Hematopoietic multipotent progenitor cell treated with erythropoietin and hydrocortisone succinate and interleukin-3 and kit ligand, for 15 days (in vitro differentiated cells): ENCODE results near the gene LMCD1.

Source experiments
- DNase-seq: peaks from one replicate; pipeline ENCODE4 v3.0.0-alpha.2; 2015; ENCODE audit warnings: low spot score

LMCD1 gene

DNA sequence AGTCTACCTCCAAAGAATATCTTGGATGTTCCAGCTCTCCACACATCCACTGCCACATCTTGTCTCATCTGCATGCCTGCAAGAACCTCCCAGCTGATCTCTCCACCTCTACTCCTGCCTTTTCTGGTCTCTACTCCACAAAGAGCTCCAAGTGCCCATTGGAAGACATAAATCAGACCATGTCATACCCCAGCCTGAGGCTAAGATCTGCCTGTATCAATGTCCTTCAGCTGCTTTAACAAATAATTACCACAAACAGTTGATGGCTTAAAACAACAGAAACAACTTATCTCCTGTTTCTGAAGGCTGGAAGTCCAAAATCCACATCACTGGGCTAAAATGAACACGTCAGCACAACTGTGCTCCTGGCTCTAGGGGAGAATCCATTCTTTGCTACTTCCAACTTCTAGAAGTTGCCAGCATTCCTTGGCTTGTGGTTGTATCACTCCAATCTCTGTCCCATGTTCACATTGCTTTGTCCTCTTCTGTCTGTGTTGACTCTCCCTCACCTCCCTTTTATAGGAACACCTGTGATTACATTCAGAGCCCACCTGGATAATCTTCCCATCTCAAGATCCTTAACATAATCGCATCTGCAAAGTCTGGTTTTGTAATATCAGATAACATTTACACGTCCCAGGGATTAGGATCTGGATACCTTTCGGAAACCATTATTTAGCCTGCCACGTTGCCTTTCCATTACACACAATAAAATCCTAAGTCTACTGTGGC lies 17.0 kb upstream of the LMCD1 start:
- DNase-seq, result no peak

DNA sequence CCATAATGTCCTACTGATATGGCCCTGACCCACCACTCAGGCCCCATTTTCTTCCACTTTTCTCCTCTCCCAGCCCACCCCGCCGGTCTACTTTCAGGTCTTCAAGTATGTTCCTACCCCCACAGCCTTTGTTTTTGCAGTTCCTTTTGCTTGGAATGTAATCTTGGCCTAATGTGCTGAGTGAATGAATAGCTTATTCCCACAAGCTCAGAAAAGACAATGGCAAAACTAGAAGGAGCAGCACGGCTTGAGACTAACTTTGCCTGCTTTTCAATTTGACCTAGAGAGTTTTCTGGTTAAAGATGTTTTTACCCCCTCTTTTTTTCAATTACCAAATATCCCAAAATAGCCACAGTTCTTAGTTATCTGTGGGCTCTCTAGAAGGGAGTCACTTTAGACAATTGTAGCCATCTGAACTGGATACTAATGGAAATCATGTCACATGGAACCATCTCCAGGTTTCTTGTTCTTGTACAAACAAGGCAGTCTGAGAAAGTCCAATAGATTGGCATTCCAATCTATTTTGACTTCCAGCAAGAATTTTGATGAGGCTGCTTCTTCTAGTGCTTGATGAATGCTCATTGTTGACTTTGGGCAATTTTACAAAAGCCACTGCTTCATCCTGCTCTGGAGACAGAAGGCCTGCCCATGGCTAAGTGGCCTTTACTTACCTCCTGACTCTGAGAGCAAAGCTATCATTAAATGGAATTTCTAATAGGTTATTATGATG lies 16.3 kb upstream of the LMCD1 start:
- no peak for DNase-seq

GRCh38 chr3:8485943-8486342 lies 15.7 kb upstream of the LMCD1 start:
- DNase-seq, result no peak

DNA sequence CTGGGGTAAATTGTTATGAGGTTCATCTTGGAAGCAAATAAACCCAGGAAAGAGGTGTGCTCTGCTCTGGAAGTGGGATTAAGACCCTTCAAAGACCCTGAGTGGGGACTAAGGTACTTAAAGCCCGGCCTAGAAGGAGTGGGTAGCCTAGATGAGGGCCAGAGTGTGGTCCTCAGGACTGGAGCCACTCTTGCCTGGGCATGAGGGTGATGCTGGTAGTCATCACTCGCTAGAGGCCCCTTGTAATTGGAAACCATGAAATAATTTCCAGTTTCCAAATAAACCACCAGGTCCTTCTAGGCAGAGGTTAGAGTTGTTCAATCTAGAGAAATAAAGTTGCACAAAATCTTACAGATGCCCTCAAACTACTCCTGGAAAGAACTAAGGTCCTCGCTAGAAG lies 15.2 kb upstream of the LMCD1 start:
- no peak for DNase-seq

DNA sequence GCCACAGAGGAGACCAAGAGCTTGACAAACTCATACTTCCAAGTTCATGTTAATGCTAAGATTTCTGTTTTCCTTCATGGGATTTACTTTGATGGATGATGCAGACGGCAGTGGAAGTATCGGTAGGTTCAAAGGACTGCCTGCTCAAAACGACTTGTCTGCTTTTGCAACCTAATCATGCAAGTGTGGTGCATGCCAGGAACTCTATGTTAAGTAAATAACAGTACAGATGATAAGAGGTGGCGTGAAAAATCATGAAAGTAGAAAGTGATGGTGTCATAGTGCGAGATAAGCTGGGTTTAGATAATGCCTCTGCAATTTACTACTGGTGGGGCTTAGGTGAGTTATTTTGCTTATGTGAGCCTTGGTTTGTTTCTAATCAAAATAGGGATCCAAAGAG lies 14.7 kb upstream of the LMCD1 start:
- DNase-seq, result no peak

DNA sequence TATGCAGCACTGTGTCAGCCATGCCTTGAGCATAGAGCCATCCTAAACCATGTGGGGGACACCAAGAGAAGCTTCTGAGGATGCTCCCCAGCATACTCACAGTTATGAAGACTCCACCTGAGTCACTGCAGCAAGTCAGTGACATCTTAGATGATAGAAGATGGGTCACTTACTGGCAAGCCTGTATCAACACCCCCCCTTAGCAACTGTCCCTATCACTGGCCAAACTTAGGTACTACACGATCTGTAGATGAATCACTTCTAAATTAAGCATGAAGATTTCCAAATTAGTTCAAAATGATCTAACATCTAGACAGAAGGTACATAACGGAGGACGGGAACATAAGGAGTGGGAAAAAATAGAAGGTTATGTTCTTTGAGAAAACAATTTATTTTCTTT lies 13.2 kb upstream of the LMCD1 start:
- DNase-seq, result no peak

- DNase-seq, result no peak
Measured at GRCh38 chr3:8488877-8489276, 12.7 kb upstream of the LMCD1 start.

DNA sequence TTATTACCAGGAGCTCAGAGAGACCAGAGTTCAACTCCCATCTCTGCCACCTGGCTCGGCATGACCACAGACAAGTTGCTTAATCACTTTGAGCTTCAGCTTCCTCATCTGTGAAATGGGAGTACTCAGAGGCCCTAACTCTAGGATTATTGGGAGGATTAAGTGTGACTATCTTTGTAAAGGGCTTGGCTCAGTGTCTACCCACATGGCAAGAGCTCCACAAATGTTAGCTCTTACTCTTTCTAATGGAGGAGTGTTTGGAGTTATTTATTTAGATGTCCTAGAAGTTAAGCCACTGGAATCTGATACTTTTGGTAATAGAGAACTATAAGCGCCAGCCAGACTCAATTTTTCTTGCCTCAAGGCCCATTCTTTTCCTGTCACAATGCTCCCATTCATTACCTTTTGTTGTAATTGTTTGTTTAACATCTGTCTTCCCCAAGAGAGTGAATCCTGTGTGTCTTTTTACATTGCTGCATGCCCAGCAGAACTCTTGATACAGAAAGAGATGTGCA lies 12.3 kb upstream of the LMCD1 start:
- no peak for DNase-seq

- no peak for DNase-seq
Measured at GRCh38 chr3:8490079-8490552, 11.5 kb upstream of the LMCD1 start.

- DNase-seq, result no peak
Measured at GRCh38 chr3:8491271-8492144, 10.1 kb upstream of the LMCD1 start.

DNA sequence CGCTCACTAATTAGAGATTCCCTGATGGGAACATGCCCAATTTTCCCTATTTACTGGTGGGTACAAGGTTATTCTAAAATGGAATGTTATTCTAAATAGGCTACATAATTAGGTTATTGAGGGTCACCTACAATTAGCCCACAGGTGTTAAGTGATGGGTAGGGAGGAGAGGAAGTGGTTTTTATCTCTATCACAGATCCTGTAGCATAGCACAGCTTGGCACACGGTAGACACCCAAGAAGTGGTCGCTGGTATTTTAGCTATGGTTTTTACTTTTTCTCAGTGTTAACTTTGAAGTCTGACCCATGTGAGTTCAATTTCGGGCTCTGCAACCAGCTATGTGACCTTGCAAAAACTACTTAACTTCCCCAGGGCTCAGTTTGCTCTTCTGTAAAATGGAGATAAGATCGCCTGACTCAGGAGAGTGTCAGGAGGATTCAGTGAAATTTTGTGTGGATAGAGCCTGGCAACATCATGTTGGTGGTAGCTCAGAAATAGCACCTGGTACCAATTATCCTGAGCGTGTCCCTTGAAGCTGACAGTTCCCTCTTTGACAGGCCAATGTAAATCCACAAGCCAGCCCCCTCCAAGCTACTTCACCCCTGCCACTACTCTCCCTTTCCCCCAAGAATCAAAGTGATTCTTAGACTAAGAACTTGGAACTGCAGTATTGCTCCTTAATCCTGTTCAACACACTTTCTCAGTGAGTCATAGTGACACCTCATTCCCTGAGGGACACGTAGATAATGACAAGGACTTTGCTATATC lies 8.7 kb upstream of the LMCD1 start:
- DNase-seq, result no peak

DNA sequence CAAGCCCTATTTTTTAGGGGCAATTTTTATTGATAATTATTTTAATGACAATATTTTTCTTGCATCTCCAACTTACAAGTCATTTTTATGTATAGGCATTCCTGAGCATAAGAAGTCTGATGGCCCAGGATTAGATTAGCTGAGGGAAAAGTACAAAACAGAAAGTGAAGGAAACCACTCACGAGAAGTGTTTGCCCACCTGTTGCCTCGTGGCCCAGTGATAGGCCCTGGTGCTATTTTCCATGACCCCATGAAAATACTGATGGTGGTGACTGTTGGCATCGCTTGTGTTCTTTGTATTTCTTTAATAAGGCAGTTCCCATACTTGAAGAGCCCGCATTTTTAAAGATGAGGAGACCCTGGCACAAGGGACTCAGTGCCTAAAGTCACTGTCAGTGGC lies 7.9 kb upstream of the LMCD1 start:
- DNase-seq, result no peak

GRCh38 chr3:8494327-8494726 lies 7.3 kb upstream of the LMCD1 start:
- DNase-seq, result no peak

- no peak for DNase-seq
Measured at GRCh38 chr3:8497582-8497981, 4.0 kb upstream of the LMCD1 start.

GRCh38 chr3:8499181-8499611 lies 2.4 kb upstream of the LMCD1 start:
- no peak for DNase-seq

GRCh38 chr3:8500319-8500988 lies 1.2 kb upstream of the LMCD1 start:
- no peak for DNase-seq

DNA sequence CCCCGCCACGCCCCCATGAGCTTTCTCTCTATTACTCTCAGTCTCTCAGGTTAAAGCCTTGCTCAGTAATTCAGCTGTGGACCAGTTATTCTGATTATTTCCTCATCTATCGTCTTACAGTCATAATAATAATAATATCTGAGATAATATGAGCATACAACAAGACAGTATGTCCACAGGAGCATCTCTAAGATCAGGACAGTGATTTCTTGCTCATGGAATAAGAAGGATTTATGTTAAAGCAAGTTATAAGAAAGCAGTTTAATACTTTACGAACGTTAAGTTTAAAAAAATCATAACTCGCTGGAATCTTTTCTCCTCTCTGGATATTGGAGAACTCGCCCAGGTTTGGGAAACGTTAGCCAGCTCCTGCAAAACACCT lies 643 bp upstream of the LMCD1 start:
- DNase-seq, result no peak

- DNase-seq, result no peak
Measured at GRCh38 chr3:8503461-8503860, 1.8 kb downstream of the LMCD1 start.

DNA sequence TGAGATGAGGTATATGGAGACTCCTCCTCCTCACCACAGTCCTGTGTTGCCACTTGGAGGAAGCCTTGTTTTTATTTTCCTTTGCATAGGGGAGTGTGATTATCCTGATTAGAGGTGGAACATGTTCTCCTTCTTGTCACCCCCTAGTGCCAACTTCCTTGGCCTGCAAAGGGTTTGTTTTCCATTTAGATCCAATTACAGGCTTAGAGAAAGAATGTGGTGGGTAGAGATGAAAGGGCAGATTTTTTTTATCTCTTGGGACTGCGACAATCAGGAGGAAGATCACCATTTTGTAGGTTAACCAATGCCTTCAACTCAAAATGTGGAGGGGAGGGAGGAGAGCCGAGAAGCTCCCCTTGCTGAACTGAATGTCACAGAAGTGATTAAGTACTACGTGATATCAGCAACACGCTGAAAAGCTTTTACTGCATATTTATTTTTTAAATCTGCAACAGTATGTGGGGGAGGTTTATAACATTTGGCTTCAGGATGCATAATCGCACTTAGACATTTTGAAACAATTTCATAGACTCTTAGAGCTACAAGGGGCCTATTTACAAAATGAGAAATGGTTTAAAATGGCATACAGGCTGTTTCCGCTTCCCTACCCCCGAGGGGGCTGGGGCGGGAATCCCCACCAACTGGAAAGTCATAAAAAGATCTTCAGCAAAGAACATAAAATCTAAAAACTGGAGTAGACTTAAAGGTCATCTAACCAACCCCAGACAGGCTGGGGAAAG lies 2.4 kb downstream of the LMCD1 start:
- DNase-seq, result no peak

DNA sequence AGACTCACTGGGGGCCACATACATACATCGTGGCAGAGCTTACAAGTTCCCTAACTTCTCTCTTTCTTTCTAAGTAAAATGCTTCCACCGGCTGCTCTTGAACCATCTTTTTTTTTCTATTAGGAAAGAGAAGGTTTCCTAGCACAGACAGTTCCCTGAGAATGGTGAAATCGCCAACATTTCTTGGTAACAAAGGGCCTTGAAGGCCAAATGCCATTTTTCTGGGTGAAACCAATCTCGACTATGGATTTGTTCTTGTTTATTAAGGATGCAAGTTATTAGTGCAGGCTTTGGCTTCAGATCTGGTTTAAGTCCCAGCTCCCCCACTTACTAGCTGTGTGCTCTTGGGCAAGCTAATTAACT lies 3.0 kb downstream of the LMCD1 start:
- DNase-seq, result no peak

DNA sequence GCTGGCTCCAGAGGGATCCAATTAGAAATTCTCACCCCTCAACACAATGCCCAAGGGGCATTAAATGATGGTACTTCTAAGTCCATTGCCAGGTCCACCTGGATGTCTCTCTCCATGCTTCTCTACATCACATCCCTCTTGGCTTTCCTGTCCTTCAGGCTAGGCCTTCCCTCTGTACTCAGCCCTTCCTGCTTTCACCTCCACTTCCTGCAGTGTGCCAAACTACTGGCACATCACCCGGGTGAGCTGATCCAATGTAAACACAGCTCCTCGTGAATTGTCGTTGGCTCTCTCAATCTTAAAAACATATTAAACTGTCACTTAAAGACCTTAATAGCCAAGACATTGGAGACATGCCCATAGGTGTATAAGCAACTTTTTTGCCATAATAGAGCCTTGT lies 4.0 kb downstream of the LMCD1 start:
- no peak for DNase-seq
